ENCODE measurements around the gene IL1RN. TPM values are rescaled to one million over a fixed set of nuclear protein-coding genes. Genes with fewer than 3 reads are reported as not detected.
"Not testable (repeated sequence)": the region's sequence is repeated elsewhere in the genome, so short reads cannot be mapped to it uniquely, and the experiment has no call there.

Gene IL1RN
- total RNA-seq, 4 donors from 2014 or later, result 0.77 TPM; not detected in 3

DNA sequence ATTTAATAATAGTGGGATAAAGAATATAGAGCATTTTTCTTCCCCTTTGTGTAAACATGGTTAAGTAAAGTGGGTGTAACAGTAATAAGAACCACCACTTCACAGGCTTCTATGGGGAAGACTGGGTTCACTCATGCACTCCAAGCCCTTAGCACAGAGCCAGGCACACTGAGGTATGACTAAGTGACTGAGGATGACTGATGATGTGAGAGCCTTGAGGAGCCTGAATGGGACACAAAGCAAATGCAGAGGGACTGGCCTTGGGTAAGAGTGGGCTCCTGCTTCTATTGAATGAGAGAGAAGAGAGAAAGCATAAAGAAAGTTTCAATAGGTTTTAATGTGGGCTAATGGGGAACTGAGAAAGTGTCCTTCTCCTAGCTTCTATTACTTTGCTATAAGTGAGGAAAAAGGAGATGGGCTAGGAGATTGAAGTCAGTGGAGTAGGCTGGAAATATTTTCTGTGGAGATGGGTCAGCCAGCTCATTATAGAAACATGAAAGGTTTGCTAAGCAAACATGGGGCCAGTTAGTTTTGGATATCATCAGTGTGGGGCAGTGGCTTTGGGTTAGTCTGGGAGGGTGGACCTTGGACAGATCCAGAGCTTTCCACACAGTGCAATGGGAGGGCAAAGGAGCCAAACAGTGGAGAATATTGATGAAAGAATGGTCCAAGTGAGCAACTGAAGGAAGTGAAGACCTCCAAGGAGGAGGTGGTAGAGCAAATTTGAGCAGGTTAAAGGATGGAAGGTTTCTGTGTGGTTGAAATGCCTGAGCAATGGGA lies 39.0 kb upstream of the IL1RN start:
- no peak overlapping the region for H3K4me3 ChIP-seq
- no peak overlapping the region for H3K27ac ChIP-seq
- DNase-seq, result no peak
- no peaks in the 10 kb centered on the region for H3K36me3 ChIP-seq
- H3K4me1 ChIP-seq, result no peaks in the 10 kb centered on the region
- no peaks in the 10 kb centered on the region for H3K27me3 ChIP-seq
- no peaks in the 10 kb centered on the region for H3K9me3 ChIP-seq
- intact Hi-C loops (cut with DNase I; ENCODE audit: low total_unique reads), result no loop called here
- TF ChIP-seq, protein P1, sequence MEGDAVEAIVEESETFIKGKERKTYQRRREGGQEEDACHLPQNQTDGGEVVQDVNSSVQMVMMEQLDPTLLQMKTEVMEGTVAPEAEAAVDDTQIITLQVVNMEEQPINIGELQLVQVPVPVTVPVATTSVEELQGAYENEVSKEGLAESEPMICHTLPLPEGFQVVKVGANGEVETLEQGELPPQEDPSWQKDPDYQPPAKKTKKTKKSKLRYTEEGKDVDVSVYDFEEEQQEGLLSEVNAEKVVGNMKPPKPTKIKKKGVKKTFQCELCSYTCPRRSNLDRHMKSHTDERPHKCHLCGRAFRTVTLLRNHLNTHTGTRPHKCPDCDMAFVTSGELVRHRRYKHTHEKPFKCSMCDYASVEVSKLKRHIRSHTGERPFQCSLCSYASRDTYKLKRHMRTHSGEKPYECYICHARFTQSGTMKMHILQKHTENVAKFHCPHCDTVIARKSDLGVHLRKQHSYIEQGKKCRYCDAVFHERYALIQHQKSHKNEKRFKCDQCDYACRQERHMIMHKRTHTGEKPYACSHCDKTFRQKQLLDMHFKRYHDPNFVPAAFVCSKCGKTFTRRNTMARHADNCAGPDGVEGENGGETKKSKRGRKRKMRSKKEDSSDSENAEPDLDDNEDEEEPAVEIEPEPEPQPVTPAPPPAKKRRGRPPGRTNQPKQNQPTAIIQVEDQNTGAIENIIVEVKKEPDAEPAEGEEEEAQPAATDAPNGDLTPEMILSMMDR (IDR thresholded peaks at IDR 0.05), result no peak
- TF ChIP-seq POLR2A (IDR thresholded peaks at IDR 0.05), result no peak

DNA sequence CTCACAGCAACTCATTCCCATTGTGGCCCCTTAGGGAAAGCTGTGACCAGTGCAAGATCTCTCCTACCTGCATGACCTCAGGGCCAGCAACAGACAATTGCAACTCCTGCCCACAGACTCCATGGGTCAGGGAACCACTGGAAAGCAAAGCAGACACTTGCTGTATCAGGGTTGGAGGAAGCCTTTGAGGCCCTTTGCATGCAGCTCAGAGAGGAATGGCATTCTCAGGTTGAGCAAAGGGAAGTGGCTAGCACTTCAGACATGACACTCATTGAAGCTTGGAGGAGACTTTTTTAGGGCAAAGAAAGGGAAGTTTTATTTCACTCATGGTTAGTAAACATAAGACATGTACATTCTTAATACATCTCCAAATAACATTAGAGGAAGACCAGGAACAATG lies 37.5 kb upstream of the IL1RN start:
- TF ChIP-seq, protein P1 (IDR thresholded peaks at IDR 0.05), result no peak
- no peak for TF ChIP-seq POLR2A (IDR thresholded peaks at IDR 0.05)
- no peak for DNase-seq
- no peaks in the 10 kb centered on the region for H3K27me3 ChIP-seq
- no peak overlapping the region for H3K27ac ChIP-seq
- H3K4me1 ChIP-seq, result no peaks in the 10 kb centered on the region
- H3K4me3 ChIP-seq, result no peak overlapping the region
- H3K36me3 ChIP-seq, result no peaks in the 10 kb centered on the region
- no peaks in the 10 kb centered on the region for H3K9me3 ChIP-seq
- intact Hi-C loops (cut with DNase I; ENCODE audit: low total_unique reads), result no loop called here

DNA sequence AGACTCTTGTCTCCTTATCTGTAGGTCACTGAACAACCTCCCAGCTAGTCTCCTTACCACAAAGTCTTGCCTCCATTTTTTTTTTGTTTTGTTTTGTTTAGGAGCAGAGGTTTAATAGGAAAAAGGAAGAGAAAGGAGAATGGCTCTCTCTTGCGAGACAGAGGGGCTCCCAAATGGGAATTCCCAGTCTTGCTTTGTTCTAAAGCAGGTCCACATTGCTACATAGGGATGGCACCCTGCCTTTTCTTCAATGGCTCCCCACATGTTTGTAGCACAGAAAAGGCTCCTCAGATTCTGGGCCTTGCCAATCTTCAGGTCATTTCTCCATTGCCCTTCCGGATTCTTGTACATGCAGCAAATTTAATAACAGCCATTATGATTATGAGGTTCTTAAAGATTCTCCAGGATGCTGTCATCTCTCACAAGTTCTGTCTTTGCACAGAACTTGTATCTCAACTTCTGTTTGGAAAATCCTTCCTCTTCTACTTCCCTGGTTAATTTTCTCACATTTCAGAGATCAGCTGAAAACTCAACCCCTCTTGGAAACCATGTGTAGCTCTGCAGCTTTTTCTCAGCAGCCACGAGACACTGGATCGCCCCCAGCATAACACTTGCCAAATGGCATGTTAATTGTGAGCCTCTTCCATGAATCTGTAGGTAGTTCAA lies 36.0 kb upstream of the IL1RN start:
- no peak for DNase-seq
- H3K4me1 ChIP-seq, result no peaks in the 10 kb centered on the region
- no peak overlapping the region for H3K27ac ChIP-seq
- no peaks in the 10 kb centered on the region for H3K36me3 ChIP-seq
- intact Hi-C loops (cut with DNase I; ENCODE audit: low total_unique reads), result no loop called here
- no peak for TF ChIP-seq POLR2A (IDR thresholded peaks at IDR 0.05)
- TF ChIP-seq, protein P1 (IDR thresholded peaks at IDR 0.05), result no peak
- no peaks in the 10 kb centered on the region for H3K9me3 ChIP-seq
- H3K4me3 ChIP-seq, result no peak overlapping the region
- no peaks in the 10 kb centered on the region for H3K27me3 ChIP-seq

DNA sequence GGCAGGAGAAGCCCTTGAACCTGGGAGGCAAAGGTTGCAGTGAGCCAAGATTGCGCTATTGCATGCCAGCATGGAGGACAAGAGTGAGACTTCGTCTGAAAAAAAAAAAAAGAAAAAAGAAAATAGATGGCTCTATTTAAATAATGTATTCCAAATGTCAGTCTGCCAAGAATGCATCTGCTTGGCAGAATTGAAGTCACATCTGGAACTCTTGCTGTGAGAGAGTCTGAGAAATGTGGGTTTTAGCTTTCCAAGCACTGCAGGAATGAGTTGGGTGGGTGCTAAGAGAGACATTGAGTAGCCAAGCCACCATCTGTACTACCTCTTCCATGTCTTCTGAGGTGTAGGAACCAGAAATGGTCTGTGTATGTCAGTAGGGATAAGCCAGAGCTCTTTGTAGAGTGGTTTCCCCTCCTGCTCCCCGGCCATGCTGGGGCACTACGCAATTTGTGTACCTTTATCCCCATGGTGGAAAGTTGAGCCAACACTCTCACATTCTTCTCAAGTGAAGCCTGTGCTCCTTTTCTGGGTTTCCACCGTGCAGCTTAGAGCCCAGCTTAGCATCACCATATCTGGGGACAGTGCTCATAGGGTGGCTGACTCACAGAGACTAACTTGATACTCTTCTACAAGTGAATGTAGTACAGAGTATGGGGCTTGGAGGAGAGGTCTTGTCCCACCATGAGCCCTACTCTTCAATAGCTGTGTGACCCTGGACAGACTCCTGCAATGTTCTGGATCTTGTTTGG lies 34.4 kb upstream of the IL1RN start:
- H3K36me3 ChIP-seq, result no peaks in the 10 kb centered on the region
- no peaks in the 10 kb centered on the region for H3K4me1 ChIP-seq
- H3K27ac ChIP-seq, result no peak overlapping the region
- no peak overlapping the region for H3K4me3 ChIP-seq
- no peak for TF ChIP-seq POLR2A (IDR thresholded peaks at IDR 0.05)
- intact Hi-C loops (cut with DNase I; ENCODE audit: low total_unique reads), result no loop called here
- no peak for DNase-seq
- no peaks in the 10 kb centered on the region for H3K9me3 ChIP-seq
- H3K27me3 ChIP-seq, result no peaks in the 10 kb centered on the region

DNA sequence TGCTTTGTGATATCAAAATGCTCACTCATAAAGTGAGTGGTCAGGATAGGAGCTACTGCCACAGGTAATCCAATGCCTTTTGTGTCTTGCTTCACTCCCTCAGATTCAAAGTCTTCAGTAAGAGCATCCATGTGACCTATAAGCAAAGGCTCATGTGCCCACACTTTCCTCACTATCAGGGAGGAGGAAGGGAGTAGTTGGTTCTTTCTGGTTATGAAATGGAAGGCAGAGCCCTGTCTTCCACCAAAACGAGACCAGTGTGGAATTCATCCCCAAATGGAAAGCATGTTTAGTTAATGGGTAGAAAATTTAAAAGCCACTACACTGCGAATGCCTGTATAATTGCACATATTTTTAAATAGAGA lies 33.8 kb upstream of the IL1RN start:
- Histone ChIP-seq H3K27me3 (no peaks in the 10 kb centered on the region), H3K9me3 (no peaks in the 10 kb centered on the region), H3K4me1 (no peaks in the 10 kb centered on the region), H3K4me3 (no peak overlapping the region), H3K27ac (no peak overlapping the region), H3K36me3 (no peaks in the 10 kb centered on the region)
- intact Hi-C loops (cut with DNase I; ENCODE audit: low total_unique reads), result no loop called here
- TF ChIP-seq, protein P1 (IDR thresholded peaks at IDR 0.05), result no peak
- TF ChIP-seq POLR2A (IDR thresholded peaks at IDR 0.05), result no peak
- DNase-seq, result no peak

DNA sequence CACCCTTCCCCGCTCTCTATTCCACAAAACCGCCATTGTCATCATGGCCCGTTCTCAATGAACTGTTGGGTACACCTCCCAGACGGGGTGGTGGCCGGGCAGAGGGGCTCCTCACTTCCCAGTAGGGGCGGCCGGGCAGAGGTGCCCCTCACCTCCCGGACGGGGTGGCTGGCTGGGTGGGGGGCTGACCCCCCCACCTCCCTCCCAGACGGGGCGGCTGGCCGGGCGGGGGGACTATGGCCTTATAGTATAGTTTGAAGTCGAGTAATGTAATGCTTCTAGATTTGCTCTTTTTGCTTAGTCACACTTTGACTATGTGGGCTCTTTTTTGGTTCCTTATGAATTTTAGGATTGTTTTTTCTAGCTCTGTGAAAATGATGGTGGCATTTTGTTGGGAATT lies 31.1 kb upstream of the IL1RN start:
- H3K27me3 ChIP-seq; H3K4me3 ChIP-seq; H3K27ac ChIP-seq; intact Hi-C loops (cut with DNase I; ENCODE audit: low total_unique reads); H3K36me3 ChIP-seq; DNase-seq; H3K9me3 ChIP-seq; H3K4me1 ChIP-seq: not testable (repeated sequence)

DNA sequence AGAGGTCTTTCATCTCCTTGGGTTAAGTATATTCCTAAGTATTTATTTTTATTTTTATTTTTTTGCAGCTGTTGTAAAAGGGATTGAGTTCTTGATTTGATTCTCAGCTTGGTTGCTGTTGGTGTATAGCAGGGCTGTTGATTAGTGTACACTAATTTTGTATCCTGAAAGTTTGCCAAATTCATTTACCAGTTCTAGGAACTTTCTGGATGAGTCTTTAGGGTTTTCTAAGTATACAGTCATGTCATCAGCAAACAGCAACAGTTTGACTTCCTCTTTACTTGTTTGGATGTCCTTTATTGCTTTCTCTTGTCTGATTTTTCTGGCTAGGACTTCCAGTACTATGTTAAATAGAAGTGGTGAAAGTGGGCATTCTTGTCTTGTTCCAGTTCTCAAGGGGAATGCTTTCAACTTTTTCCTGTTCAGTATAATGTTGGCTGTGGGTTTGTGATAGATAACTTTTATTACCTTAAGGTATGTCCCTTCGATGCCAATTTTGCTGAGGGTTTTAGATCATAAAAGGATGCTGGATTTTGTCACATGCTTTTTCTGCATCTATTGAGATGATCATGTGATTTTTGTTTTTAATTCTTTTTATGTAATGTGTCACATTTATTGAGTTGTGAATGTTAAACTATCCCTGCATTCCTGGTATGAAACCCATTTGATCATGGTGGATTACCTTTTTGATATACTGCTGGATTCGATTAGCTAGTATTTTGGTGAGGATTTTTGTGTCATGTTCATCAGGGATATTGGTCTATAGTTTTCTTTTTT lies 30.4 kb upstream of the IL1RN start:
- H3K27ac ChIP-seq; H3K27me3 ChIP-seq; H3K4me3 ChIP-seq; H3K4me1 ChIP-seq; intact Hi-C loops (cut with DNase I; ENCODE audit: low total_unique reads); DNase-seq; H3K9me3 ChIP-seq; H3K36me3 ChIP-seq: not testable (repeated sequence)

All from uterus (tissue), 4 donors.